GM15510 (cell line): ENCODE data around the gene SLC38A9.

Experiments used
- POLR2A ChIP-seq: IDR thresholded peaks from 3 replicates; pipeline ENCODE4 v1.6.1; 2011; ENCODE audit warnings: borderline replicate concordance; ENCODE audit not compliant: insufficient read length; ENCODE audit errors: extremely low read depth

SLC38A9 gene

GRCh38 chr5:55712023-55712859 lies at the start of gene SLC38A9:
SLC38A9 (minus strand) TSS chr5:55712324; CDS start chr5:55697958, 14,366 bp downstream.
- TF ChIP-seq POLR2A, result peak; percentile 78

GRCh38 chr5:55758714-55759113 lies 46.6 kb upstream of the SLC38A9 start:
- no peak for TF ChIP-seq POLR2A

- no peak for TF ChIP-seq POLR2A
Observed at GRCh38 chr5:55758231-55758630, 46.1 kb upstream of the SLC38A9 start.

- TF ChIP-seq POLR2A, result no peak
Observed at GRCh38 chr5:55750499-55750898, 38.4 kb upstream of the SLC38A9 start.

- no peak for TF ChIP-seq POLR2A
Observed at GRCh38 chr5:55750063-55750462, 37.9 kb upstream of the SLC38A9 start.

GRCh38 chr5:55749387-55749786 lies 37.3 kb upstream of the SLC38A9 start:
- no peak for TF ChIP-seq POLR2A

GRCh38 chr5:55747778-55748318 lies 35.7 kb upstream of the SLC38A9 start:
- no peak for TF ChIP-seq POLR2A

GRCh38 chr5:55742778-55743177 lies 30.7 kb upstream of the SLC38A9 start:
- no peak for TF ChIP-seq POLR2A

GRCh38 chr5:55737793-55738192 lies 25.7 kb upstream of the SLC38A9 start, which contains the start of gene DDX4:
DDX4 (plus strand) TSS chr5:55738061; CDS start chr5:55738964, 903 bp downstream.
- TF ChIP-seq POLR2A, result no peak

GRCh38 chr5:55734658-55735057 lies 22.5 kb upstream of the SLC38A9 start:
- no peak for TF ChIP-seq POLR2A

- TF ChIP-seq POLR2A, result no peak
Observed at GRCh38 chr5:55732585-55732984, 20.5 kb upstream of the SLC38A9 start.

- TF ChIP-seq POLR2A, result no peak
Observed at GRCh38 chr5:55731848-55732247, 19.7 kb upstream of the SLC38A9 start.

GRCh38 chr5:55724281-55724680 lies 12.2 kb upstream of the SLC38A9 start:
- TF ChIP-seq POLR2A, result no peak

GRCh38 chr5:55720188-55720703 lies 8.1 kb upstream of the SLC38A9 start:
- TF ChIP-seq POLR2A, result no peak

- TF ChIP-seq POLR2A, result no peak
Observed at GRCh38 chr5:55715519-55716078, 3.5 kb upstream of the SLC38A9 start.

- no peak for TF ChIP-seq POLR2A
Observed at GRCh38 chr5:55714749-55715148, 2.6 kb upstream of the SLC38A9 start.

- TF ChIP-seq POLR2A, result no peak
Observed at GRCh38 chr5:55714339-55714738, 2.2 kb upstream of the SLC38A9 start.

GRCh38 chr5:55713871-55714270 lies 1.7 kb upstream of the SLC38A9 start:
- no peak for TF ChIP-seq POLR2A
